HG02970 (cell line): Measurements from ENCODE around the gene TMC3.

ENCODE experiments used
- ATAC-seq: cut with Tn5 transposase; IDR thresholded peaks from one replicate; pipeline ENCODE4 v1.9.1; 2021; ENCODE audit warnings: mild to moderate bottlenecking, moderate library complexity, moderate number of reproducible peaks; ENCODE audit not compliant: unreplicated experiment, low FRiP score

The TMC3 gene

DNA sequence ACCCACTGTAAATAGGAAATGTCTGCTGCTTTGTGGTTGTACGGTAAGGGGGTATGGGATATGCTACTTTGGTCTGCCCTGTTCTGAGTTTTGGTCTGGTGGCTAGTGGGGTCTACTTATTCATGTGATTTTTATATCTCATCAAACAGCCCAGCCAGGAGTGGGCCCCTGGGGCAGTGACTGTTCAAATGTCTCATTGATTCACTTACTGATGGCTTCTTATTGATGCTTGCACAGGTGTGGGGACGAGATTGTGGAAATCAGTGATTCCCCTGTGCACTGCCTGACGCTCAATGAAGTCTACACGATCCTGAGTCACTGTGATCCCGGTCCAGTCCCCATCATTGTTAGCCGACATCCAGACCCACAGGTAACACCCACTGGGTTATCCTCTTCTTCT is 88.6 kb downstream of the TMC3 start:
- no peak for ATAC-seq

DNA sequence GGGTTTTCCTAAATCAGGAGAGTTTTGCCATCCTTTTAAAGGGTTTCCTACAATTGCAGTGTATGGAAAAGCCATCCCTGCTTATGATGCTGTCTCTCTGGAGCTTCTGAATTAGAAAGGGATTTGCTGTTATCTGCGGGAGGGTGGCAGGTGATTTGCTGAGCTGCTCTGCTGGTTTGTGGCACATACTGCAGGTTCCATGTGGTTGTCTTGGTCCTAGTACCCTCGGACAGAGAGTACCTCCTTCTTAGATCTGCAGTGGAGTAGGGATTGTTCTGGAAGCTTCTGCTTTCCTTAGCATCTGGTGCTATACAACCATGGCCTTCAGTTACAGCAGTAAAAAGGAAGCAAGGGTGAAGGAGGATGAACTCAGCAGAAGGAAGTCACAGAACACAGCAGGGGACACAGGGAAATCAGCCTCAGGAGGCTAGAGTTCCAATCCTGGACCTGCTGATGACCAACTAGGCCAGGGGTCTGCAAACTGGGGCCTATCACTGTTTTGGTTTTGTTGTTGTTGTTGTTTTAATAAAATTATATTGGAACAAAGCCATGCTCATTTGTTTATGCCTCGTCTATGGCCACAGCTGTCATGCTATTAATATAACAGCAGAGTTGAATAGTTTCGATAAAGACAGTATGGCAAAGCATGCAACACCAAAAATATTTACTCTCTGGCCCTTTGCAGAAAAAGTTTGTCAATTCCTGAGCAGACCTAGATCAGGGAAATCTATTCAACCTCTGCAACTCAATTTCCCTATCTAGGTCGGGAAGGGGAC is 89.6 kb downstream of the TMC3 start:
- ATAC-seq, result no peak

DNA sequence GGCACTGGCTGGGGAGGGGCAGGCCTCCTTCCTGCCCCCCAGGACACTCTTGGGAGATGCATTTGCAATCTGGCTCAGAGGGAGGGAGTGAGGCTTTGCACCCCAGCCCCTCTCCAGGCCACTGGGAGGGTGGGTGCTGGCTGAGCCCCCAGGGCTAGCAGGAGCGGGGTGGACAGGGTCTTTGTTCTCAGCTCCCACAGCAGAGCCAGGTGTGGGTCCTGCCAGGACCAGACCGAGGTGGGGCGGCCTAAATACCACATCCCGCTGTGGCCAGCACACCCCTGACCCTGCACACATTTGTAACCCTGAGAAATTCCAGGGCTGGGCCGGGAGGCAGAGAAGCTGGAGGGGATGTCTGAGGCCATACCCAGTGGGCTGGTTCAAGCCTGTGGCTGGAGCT is 91.1 kb downstream of the TMC3 start:
- ATAC-seq, result no peak

DNA sequence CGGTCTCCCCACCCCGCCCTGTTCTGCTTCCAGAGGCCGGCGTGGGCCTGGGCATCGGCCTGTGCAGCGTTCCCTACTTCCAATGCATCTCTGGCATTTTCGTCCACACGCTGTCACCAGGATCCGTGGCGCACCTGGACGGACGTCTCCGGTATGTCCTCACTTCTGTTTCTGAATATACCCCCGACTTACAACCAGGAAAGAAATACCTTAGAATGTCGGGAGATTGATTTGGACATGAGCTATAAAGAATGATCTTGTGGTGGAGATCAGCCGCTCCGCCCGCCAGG is 91.5 kb downstream of the TMC3 start:
- ATAC-seq, result no peak

DNA sequence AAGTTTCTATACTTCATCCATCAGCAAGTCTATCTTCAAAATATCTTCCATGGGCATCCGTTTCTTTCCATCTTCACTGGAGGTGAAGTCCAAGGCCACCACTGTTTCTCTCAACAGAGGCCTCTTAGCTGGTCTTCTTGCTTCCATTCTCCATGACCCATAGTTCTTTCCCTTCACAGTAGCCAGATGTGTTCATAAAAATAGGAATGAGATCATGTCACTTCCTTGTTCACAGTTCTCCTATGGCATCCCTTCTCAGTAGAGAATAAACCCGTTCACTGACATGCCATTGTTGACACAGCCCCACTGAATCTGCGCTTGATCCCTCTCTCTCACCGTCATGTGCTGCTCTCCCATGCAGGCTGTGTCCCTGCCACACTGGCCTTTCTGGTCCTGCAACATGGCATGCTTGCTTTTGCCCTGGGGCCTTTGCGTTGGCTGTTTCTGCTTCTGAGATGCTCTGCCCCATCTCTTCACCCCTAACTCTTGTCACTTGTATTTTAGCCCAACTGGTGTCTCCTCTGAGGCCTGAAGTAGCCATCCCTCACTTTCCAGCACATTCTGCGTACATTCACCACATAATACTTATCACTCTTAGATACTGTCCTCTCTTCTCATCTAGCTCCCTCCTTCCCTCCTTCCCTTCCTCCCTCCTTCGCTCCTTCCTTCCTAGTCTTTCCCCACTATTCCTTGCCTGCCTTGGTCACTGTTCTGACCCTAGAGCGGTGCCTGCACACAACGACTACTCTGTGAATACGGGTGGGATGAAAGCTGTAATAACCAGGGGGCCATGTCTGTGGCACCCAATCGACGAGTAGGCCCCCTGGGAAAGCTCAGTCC is 92.0 kb downstream of the TMC3 start:
- ATAC-seq, result no peak

DNA sequence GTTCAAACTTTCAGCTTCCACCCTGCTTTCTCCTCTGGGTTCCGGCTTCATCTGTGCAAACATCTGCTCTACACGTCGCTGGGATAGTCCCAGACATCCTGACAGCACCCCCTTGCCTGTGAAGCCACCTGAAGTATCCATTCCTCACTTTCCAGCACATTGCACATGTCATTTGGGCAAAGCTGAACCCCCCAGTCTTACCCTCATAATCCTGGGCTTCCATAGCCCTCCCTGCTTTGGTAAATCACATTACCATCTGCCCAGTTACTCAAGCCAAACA is 92.6 kb downstream of the TMC3 start:
- no peak for ATAC-seq
